NCI-H2227 (cell line): Measurements from ENCODE around the gene ANAPC2.

Experiments used
- DNase-seq: peaks from one replicate; lab custom pipeline; 2025; ENCODE audit not compliant: unreplicated experiment; lab: John Stamatoyannopoulos, UW

The ANAPC2 gene

DNA sequence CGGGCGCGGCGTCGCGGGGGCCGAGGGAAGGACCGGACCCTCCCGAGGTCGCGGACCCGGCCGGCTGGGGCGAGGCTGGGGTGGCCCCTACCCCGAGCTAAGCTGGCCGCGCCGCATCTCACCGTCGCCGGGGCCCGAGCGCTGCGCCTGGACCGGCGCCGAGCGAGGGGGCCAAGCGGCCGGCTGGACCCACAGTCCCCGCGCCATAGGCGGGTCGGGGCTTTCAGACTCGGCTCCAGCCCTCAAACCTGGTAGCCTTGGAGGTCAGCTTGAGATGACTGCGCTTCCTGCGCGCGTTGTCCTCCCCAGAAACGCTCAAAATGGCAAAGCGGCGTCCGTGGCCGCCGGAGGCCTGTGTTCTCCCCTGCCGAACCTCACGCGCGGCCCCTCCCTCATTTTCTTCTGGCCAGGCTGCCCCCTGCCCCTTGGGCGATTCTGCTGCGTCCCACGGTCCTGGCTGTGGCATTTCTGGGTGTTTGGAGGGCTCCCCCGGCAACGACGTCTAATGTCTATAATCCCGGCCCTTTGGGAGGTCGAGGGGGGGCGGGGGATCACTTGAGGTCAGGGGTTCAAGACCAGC is 58.1 kb downstream of the ANAPC2 start:
- DNase-seq, result peak; percentile 26

GRCh38 chr9:137129456-137130175 is 58.7 kb downstream of the ANAPC2 start:
- peak; percentile 94 for DNase-seq

- DNase-seq, result peak; percentile 21
Observed at GRCh38 chr9:137128862-137129455, 59.4 kb downstream of the ANAPC2 start.

DNA sequence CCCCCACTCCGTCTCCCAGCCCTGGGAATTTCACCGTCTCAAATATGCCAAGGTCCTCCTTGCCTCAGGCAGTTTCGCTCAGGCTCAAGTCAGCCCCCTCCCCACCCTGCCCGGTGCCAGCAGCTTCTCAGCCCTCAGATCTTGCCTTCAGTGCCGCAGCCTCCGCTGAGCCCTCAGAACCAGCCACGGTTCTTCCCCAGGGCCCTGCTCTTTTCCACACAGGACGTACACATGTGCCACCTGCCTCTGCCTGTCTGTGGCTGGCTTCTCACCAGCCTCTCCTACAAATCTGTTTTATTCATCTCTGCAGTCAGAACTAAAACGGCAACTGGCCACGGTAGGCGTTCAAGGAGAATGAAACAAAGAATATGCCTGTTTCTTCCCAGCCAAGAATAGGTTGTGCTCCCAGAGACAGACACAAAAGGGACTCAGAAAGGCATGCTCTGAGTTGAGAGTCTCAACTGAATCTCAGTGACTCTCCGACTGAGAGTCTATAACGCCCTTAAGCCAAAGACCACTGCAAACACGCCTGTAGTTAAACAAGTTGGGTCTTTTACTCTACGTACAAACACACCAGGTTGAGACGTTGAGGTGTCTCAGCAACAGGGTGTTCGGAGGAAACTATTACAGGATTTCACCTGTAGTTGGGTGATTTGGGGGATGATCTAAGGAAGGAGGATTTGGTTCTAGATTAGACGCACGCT is 60.0 kb downstream of the ANAPC2 start:
- peak; percentile 32 for DNase-seq

GRCh38 chr9:137127301-137128157 is 60.8 kb downstream of the ANAPC2 start:
- peak; percentile 37 for DNase-seq

DNA sequence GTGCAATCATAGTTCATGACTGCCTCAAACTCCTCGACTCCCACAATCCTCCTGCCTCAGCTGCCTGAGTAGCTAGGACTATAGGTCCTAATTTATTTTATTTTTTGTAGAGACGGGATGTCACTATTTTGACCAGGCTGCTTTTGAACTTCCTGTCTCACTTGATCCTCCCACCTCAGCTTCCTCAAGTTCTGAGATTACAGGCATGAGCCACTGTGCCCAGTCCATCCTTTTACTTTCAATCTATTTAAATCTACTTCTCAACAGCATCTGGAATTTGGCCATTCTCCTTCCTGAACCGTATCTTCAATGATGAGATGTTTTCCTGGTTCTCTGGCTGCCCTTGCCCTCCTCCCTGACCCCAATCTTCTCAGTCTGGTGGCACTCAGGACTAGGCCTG is 61.6 kb downstream of the ANAPC2 start:
- no peak for DNase-seq
